ENCODE measurements around the gene FSCN2.

FSCN2 gene

DNA sequence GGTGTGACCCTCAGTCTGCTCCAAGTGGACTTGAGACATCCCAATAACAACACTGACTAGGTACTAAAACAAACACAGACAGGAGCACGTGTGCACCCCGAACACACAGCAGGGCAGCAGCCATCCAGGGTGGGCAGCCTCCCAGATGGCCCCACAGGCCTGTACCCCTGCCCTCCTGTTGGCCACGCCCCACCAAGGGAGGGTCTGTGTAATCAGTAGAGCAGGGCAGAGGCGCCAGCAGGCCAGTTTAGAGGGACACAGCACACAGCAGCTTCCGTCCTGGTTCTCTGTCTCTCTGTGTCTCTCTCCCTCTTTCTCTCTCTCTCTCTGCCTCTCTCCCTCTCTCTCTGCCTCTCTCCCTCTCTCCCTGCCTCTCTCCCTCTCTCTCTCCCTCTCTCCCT lies 37.0 kb upstream of the FSCN2 start:
- DNase-seq: no peak

DNA sequence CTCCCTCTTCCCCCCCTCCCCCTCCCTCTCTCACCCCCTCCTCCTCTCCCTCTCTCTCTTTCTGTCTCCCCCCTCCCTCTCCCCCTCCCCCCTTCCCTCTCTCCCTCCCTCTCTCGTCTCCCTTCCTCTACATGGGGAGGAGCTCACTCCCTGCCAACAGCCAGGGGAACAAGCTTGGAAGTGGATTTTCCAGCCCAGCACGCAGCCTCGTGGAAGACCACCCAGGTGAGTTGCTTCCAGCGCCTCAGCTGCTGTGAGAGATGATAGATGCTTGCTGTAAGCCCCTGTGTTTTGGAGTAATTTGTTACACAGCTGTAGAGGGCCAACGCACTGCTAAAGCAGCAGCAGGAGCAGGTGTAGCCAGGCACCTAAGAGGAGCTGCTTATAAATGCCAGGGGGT lies 36.4 kb upstream of the FSCN2 start:
- no peak for DNase-seq

DNA sequence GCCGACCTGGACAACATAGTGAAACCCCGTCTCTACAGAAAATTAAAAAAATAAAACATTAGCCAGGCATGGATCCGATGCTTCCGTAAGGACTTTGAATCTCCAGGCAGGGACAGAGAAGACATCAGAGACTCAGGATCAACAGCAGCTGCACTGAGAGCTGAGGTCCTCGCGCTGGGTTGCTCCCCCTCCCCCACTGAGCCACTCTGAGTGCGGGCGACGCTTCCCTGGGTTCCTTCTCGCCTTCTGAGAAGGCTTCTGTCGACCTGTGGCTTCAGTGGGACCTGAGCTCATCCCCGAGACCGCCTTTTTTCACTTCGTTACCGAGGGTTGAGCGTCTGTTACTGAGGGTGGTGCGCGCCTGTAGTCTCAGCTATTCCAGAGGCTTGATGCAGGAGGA lies 36.0 kb upstream of the FSCN2 start:
- DNase-seq: no peak

- DNase-seq: no peak
These were observed 35.5 kb upstream of the FSCN2 start for GRCh38 chr17:81492706-81493105.

DNA sequence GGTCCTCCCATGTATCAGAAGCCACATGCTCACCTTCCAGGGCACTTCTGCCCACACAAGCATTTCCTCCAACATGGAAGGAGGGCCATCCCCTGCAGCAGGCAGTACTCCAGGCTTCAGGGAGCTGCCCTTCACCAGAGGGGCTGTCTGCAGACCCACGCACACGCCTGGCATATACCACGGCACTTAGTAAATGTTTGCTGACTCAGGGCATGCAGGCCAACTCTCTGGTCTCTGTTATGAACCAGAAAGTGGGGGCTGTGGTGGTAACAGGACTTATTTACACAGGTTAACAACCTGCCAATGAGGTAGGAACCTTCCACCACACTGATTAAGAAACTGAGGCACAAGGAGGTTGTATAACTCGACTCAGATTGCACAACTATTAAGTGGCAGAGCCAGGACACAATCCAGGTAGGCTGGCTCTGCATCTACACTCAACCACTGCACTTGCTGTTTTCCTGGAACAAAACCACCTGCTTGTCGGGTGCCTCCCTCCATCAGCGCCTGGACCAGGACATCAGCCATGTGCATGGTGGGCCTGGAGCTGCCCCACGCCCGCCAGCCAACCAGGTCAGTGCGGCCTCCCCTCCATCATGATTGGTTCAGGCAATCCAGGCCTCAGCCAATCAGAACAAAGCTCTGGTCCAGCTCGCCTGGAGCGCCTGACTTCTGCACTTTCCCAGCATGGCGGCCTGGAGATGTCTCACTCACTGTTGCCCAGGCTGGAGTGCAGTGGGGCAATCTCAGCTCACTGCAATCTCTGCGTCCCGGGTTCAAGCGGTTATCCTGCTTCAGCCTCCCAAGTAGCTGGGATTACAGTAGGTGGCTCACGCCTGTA lies 34.8 kb upstream of the FSCN2 start:
- no peak for DNase-seq

GRCh38 chr17:81494626-81495377 lies 33.4 kb upstream of the FSCN2 start:
- DNase-seq: no peak

GRCh38 chr17:81498953-81499600 lies 29.1 kb upstream of the FSCN2 start:
- no peak for DNase-seq

GRCh38 chr17:81499601-81499970 lies 28.6 kb upstream of the FSCN2 start:
- DNase-seq: no peak

DNA sequence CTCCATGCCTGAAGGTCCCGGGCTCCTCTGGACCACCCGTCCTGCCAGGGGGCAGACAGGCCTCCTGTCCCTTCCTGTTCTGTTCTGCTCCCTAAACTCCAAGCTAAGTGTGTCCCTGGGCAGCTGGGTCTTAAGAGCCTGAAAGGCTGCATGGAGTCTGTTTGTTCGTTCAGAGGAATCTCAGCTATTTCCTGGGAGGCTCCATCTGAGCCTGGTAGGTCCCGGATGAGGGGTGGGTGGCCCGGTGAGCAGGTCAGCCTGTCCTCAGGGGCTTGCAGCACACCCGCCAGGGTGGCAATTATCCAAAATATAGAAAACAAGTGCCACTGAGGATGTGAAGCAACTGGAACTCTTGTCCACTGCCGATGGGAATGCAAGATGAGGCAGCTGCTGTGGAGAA lies 28.1 kb upstream of the FSCN2 start:
- no peak for DNase-seq

- DNase-seq: no peak
These were observed 25.6 kb upstream of the FSCN2 start for GRCh38 chr17:81502471-81503017.

DNA sequence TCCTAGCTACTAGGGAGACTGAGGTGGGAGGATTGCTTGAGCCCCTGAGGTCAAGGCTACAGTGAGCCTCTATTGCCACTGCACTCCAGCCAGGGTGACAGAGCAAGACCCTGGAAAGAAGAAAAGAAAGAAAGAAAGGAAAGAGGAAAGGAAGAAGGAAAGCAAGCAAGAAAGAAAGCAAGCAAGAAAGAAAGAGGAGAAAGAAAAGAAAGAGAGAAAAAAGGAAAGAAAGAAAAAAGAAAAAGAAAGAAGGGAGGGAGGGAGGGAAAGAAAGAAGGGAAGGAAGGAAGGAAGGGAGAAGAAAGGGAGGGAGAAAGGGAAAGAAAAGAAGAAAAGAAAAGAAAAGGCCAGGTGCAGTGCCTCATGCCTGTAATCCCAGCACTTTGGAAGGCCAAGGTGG lies 24.6 kb upstream of the FSCN2 start:
- no peak for DNase-seq

DNA sequence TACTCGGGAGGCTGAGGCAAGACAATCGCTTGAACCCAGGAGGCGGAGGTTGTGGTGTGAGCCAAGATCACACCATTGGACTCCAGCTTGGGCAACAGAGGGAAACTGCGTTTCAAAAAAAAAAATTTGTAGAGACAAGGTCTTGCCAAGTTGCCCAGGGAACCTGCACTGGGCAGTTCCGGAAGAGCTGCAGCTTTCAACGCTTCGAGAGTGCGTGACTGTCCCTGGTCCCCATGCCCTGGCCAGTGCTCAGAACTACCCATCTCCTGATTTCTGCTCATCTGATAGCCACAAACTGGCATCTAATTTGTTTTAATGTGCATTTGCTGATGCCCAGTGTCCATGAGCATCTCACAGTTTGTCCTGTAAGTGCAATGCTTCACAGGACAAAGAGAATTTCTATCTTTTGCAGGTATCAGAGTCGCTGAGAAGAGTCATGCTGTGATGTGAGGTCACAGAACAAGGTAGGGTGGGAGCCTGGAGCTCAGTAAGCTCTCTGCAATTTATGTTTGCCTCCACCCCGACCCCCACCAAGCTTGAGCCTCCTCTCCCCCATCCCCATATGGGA lies 19.5 kb upstream of the FSCN2 start:
- DNase-seq: no peak

- DNase-seq: no peak
These were observed 18.8 kb upstream of the FSCN2 start for GRCh38 chr17:81509207-81509971.

DNA sequence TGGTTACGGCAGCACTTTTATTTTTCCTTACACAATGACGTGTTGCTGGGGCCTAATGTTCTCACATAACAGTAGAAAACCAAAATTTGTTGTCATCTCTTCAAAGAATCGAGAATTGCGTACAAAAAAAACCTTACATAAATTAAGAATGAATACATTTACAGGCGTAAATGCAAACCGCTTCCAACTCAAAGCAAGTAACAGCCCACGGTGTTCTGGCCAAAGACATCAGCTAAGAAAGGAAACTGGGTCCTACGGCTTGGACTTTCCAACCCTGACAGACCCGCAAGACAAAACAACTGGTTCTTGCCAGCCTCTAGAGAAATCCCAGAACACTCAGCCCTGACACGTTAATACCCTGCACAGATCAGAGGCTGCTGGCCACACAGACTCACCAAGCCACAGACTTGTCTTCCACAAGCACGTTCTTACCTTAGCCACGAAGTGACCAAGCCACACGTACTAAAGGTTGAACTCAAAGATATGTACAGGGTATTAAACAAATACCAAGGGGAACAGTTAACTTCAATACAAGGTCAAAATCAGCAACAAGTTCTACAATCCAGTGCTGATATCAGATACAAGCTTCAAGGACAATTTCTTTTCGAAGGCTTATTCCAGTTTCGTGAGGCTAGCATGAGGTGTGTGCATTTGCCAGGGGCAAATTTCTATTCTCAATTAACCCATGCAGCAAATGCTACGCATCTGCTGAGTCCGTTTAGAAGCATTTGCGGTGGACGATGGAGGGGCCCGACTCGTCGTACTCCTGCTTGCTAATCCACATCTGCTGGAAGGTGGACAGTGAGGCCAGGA lies 18.0 kb upstream of the FSCN2 start:
- DNase-seq: no peak

DNA sequence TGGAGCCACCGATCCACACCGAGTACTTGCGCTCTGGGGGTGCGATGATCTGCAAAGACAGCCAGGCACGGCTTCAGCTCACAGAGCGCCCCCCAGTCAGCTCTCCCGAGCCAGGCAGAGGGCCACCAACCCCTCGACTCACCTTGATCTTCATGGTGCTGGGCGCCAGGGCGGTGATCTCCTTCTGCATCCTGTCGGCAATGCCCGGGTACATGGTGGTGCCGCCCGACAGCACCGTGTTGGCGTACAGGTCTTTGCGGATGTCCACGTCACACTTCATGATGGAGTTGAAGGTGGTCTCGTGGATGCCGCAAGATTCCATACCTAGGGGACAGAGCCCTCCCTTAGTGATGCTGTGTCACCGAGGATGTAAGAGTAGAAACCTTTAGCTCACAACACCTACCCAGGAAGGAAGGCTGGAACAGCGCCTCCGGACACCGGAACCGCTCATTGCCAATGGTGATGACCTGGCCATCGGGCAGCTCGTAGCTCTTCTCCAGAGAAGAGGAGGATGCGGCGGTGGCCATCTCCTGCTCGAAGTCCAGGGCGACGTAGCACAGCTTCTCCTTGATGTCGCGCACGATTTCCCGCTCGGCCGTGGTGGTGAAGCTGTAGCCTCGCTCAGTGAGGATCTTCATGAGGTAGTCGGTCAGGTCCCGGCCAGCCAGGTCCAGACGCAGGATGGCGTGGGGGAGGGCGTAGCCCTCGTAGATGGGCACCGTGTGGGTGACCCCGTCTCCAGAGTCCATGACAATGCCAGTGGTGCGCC lies 17.2 kb upstream of the FSCN2 start:
- DNase-seq: no peak

GRCh38 chr17:81511554-81511803 lies 16.7 kb upstream of the FSCN2 start:
- DNase-seq: no peak

DNA sequence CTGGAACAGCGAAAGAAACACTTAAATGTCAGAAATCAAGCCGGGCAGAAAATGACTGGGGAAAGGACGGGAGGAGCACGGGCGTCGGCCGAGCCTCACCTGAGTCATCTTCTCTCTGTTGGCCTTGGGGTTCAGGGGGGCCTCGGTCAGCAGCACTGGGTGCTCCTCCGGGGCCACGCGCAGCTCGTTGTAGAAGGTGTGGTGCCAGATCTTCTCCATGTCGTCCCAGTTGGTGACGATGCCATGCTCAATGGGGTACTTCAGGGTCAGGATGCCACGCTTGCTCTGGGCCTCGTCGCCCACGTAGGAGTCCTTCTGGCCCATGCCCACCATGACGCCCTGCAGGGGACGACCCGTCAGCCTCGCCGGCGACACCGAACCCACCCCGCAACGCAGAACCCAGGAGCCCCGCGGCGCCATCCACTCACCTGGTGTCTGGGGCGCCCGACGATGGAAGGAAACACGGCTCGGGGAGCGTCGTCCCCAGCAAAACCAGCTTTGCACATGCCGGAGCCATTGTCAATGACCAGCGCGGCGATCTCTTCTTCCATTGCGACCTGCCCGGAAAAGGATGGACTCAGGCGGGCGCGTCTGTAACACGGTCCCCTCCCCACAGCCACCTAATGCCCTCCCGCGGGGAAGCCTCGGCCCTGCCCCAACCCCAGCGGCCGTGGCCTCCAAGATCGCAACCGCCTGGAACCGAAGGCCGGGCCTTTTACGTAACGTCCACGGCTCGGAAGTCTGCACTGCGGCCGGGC lies 16.2 kb upstream of the FSCN2 start:
- DNase-seq: no peak

DNA sequence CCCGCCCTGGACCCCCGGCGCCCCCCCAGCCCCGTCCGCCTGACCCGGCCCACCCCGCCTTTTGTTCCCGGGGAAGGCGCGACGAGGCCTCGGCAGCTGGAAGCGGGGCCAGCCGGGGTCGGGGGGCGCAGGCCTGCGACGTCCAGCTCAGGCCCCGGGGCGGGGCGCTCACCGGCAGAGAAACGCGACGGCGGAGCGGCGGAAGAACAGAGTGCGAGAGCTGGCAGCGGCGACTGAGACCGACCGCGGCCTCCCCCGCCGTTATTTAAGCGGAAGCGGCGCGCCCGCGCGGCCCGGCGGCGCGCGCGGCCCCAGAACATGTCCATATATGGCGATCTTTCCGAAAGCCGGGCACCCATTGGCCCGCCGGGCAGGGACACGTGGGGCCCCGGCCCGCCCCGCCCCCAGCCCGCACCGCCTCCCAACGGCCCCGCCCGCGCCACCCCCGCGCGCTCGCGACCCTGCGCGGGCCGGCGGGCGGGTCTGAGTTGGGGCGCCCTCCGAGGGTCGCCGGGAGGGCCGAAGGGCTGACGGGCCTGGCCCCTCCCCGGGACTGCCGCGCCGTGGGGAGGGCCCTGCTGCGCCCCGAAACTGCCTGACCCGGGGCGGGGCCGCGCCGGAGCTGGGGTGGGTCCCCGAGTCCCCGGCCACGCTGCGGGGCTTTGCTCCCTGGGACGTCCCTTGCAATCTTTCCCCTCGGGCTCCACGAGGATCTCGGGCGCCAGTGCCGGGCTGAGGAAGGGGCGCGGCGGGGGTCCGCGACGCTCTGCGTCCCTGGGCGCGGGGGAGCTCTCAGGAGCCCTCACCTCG lies 15.4 kb upstream of the FSCN2 start, which contains the start of gene ACTG1:
TSS of gene ACTG1 (minus strand) at position 238 of the 810 bp plus-strand sequence. CDS start 445 bp downstream, outside the sequence.
- peak; percentile 64 for DNase-seq

GRCh38 chr17:81513372-81513752 lies 14.8 kb upstream of the FSCN2 start:
- no peak for DNase-seq
